OCI-LY1 (cell line): ENCODE data around the gene RASSF4.

Experiments
- H2AFZ ChIP-seq: fragments of 200-600 bp; sonication (generic), shearing (Covaris generic); 2 replicates; pipeline ENCODE4 v1.6.0; 2014; ENCODE audit warnings: antibody characterized with exemption, mild to moderate bottlenecking, low read length
- H3F3A ChIP-seq: fragments of 200-600 bp; sonication (generic), shearing (Covaris generic); 2 replicates; pipeline ENCODE4 v1.6.0; 2014; ENCODE audit warnings: mild to moderate bottlenecking, antibody characterized with exemption, low read length, moderate library complexity; ENCODE audit not compliant: insufficient read depth
- H3K27ac ChIP-seq: fragments of 200-600 bp; sonication (generic); 2 replicates; pipeline ENCODE4 v1.5.1; 2014; ENCODE audit warnings: low read length, mixed run types, mild to moderate bottlenecking, low read depth; ENCODE audit not compliant: poor library complexity, severe bottlenecking
- H3K27me3 ChIP-seq: fragments of 200-600 bp; sonication (generic); 2 replicates; pipeline ENCODE4 v1.6.0; 2014; ENCODE audit warnings: antibody characterized with exemption, mild to moderate bottlenecking, low read length, moderate library complexity; ENCODE audit not compliant: insufficient read depth
- H3K36me3 ChIP-seq: fragments of 200-600 bp; sonication (generic); 2 replicates; pipeline ENCODE4 v1.6.1; 2014; ENCODE audit warnings: mild to moderate bottlenecking, antibody characterized with exemption, low read length, moderate library complexity, mixed read lengths; ENCODE audit not compliant: insufficient read depth
- H3K4me1 ChIP-seq: fragments of 200-600 bp; sonication (generic); 2 replicates; pipeline ENCODE4 v1.5.1; 2014; ENCODE audit warnings: mild to moderate bottlenecking, low read length, moderate library complexity; ENCODE audit not compliant: insufficient read depth, severe bottlenecking
- H3K4me2 ChIP-seq: fragments of 200-600 bp; sonication (generic), shearing (Covaris generic); 2 replicates; pipeline ENCODE4 v1.6.1; 2014; ENCODE audit warnings: low read length
- H3K4me3 ChIP-seq: fragments of 200-600 bp; sonication (generic); 2 replicates; pipeline ENCODE4 v1.5.1; 2014; ENCODE audit warnings: low read length, low read depth, mild to moderate bottlenecking, mixed read lengths; ENCODE audit not compliant: poor library complexity, severe bottlenecking
- H3K79me2 ChIP-seq: fragments of 200-600 bp; shearing (Covaris generic); 2 replicates; pipeline ENCODE4 v1.6.1; 2016; ENCODE audit warnings: mixed run types, low read length, mixed read lengths; ENCODE audit not compliant: insufficient read depth
- H3K9ac ChIP-seq: fragments of 200-600 bp; sonication (generic), shearing (Covaris generic); 2 replicates; pipeline ENCODE4 v1.6.1; 2014; ENCODE audit warnings: mild to moderate bottlenecking, low read length, mixed read lengths
- H3K9me2 ChIP-seq: fragments of 200-600 bp; sonication (generic), shearing (Covaris generic); 2 replicates; pipeline ENCODE4 v1.6.1; 2014; ENCODE audit warnings: low read depth, mild to moderate bottlenecking, low read length, mixed read lengths
- H3K9me3 ChIP-seq: fragments of 200-600 bp; shearing (Covaris generic); 2 replicates; pipeline ENCODE4 v1.6.1; 2014; ENCODE audit warnings: low read length, mixed read lengths
- H4K20me1 ChIP-seq: fragments of 200-600 bp; sonication (generic), shearing (Covaris generic); 2 replicates; pipeline ENCODE4 v1.6.0; 2016; ENCODE audit warnings: mild to moderate bottlenecking, low read length; ENCODE audit not compliant: insufficient read depth
- CTCF ChIP-seq: fragments of 200-600 bp; sonication (generic), shearing (Covaris generic); IDR thresholded peaks from 2 replicates; pipeline ENCODE4 v1.5.1; 2017; ENCODE audit warnings: mild to moderate bottlenecking, antibody characterized with exemption, low read length, moderate library complexity, mixed read lengths
- EZH2 ChIP-seq: fragments of 200-600 bp; sonication (generic), shearing (Covaris generic); IDR thresholded peaks from 2 replicates; pipeline ENCODE4 v1.8.0; 2017; ENCODE audit warnings: borderline replicate concordance, mixed run types, mild to moderate bottlenecking, antibody characterized with exemption, low read length, moderate library complexity, mixed read lengths

RASSF4 gene

GRCh38 chr10:44959247-44960087 lies at the start of gene RASSF4:
RASSF4 (plus strand) TSS chr10:44959802; CDS start chr10:44970203, 10,401 bp downstream.
- TF ChIP-seq EZH2, result no peak
- TF ChIP-seq CTCF, result no peak
- H3K27ac ChIP-seq, result no peak within 1 kb of the TSS
- no peaks in the 10 kb centered on the region for H3K9me2 ChIP-seq
- no peaks in the 10 kb centered on the region for H3K9me3 ChIP-seq
- no peaks in the 10 kb centered on the region for H3F3A ChIP-seq
- no peaks in the 10 kb centered on the region for H3K27me3 ChIP-seq
- H3K36me3 ChIP-seq, result no peaks in the 10 kb centered on the region; the same call in 1 of the 2 replicates
- H3K4me2 ChIP-seq, result peak within 1 kb of the TSS; percentile 77
- H3K4me3 ChIP-seq, result peak within 1 kb of the TSS; percentile 68
- H4K20me1 ChIP-seq, result no peaks in the 10 kb centered on the region
- no peaks in the 10 kb centered on the region for H3K79me2 ChIP-seq
- peaks cover 13% of the 10 kb centered on the region for H3K4me1 ChIP-seq
- H3K9ac ChIP-seq, result peak within 1 kb of the TSS; percentile 69
- peak within 1 kb of the TSS; percentile 49 for H2AFZ ChIP-seq

- Histone ChIP-seq H3K9me3 (no peaks in the 10 kb centered on the region), H3K4me2 (no peak overlapping the region), H3F3A (no peaks in the 10 kb centered on the region), H3K27ac (no peak overlapping the region), H3K9me2 (no peaks in the 10 kb centered on the region), H2AFZ (no peak overlapping the region), H3K4me3 (no peak overlapping the region), H3K4me1 (no peaks in the 10 kb centered on the region), H4K20me1 (no peaks in the 10 kb centered on the region), H3K36me3 (no peaks in the 10 kb centered on the region), H3K9ac (no peak overlapping the region), H3K27me3 (no peaks in the 10 kb centered on the region), H3K79me2 (no peaks in the 10 kb centered on the region)
- no peak for TF ChIP-seq EZH2
- TF ChIP-seq CTCF, result no peak
Observed at GRCh38 chr10:44909910-44910309, 49.7 kb upstream of the RASSF4 start.

GRCh38 chr10:44910602-44911001 lies 49.0 kb upstream of the RASSF4 start:
- Histone ChIP-seq H3K4me3 (no peak overlapping the region), H3K4me1 (no peaks in the 10 kb centered on the region), H3K9me3 (no peaks in the 10 kb centered on the region), H3K4me2 (no peak overlapping the region), H3K79me2 (no peaks in the 10 kb centered on the region), H3F3A (no peaks in the 10 kb centered on the region), H4K20me1 (no peaks in the 10 kb centered on the region), H3K9me2 (no peaks in the 10 kb centered on the region), H3K27ac (no peak overlapping the region), H3K36me3 (no peaks in the 10 kb centered on the region), H3K9ac (no peak overlapping the region), H2AFZ (no peak overlapping the region), H3K27me3 (no peaks in the 10 kb centered on the region)
- TF ChIP-seq EZH2 (no peak), CTCF (no peak)
